ENCODE measurements around the gene CCDC178.

The CCDC178 gene

GRCh38 chr18:33239298-33239697 lies 201.2 kb downstream of the CCDC178 start:
- CTCF ChIA-PET, result interaction anchor here (0.7 kb wide), 1 partner anchor 9 kb away, joined by 3 read pairs; no protein-coding TSS in a partner anchor
- POLR2A ChIA-PET, result no interaction called here
- DNase-seq (ENCODE audit: extremely low spot score), result no peak
- no peak for TF ChIP-seq L3MBTL2 (conservative IDR thresholded peaks at IDR 0.05)
- no peak for TF ChIP-seq TARDBP (IDR thresholded peaks at IDR 0.05)
- TF ChIP-seq FOXK2 (IDR thresholded peaks at IDR 0.05), result no peak

- POLR2A ChIA-PET, result no interaction called here
Measured at GRCh38 chr18:33232318-33232626, 208.2 kb downstream of the CCDC178 start.

GRCh38 chr18:33231474-33232317 lies 208.8 kb downstream of the CCDC178 start:
- TF ChIP-seq SUZ12 (IDR thresholded peaks at IDR 0.05) (no peak), LEF1 (IDR thresholded peaks at IDR 0.05; ENCODE audit: borderline replicate concordance) (0 out of 2 replicates have a peak, but pooled peaks have one; percentile 19)
- POLR2A ChIA-PET, result no interaction called here

More at GRCh38 chr18:33232318-33232626, 208.2 kb downstream of the CCDC178 start:
- CTCF ChIA-PET, result interaction anchor here (0.5 to 2.2 kb wide), 34 partner anchors 9 to 1197 kb away, joined by 3 to 27 read pairs (median 4); no protein-coding TSS in a partner anchor
- TF ChIP-seq ARNT (IDR thresholded peaks at IDR 0.05) (no peak), L3MBTL2 (conservative IDR thresholded peaks at IDR 0.05) (no peak), SUZ12 (IDR thresholded peaks at IDR 0.05) (no peak), NFRKB (IDR thresholded peaks at IDR 0.05) (no peak), CTBP1 (IDR thresholded peaks at IDR 0.05; ENCODE audit: borderline replicate concordance) (no peak), ELF4 (IDR thresholded peaks at IDR 0.05) (no peak), FOXK2 (IDR thresholded peaks at IDR 0.05) (no peak), BHLHE40 (IDR thresholded peaks at IDR 0.05; ENCODE audit: borderline replicate concordance) (no peak), ZNF384 (IDR thresholded peaks at IDR 0.05) (no peak), SP1 (IDR thresholded peaks at IDR 0.05) (no peak), FOXA1 (IDR thresholded peaks at IDR 0.05) (no peak), HDGF (IDR thresholded peaks at IDR 0.05; ENCODE audit: borderline replicate concordance) (no peak), TARDBP (IDR thresholded peaks at IDR 0.05) (no peak), PKNOX1 (IDR thresholded peaks at IDR 0.05) (no peak), LEF1 (IDR thresholded peaks at IDR 0.05; ENCODE audit: borderline replicate concordance) (no peak), FOXM1 (IDR thresholded peaks at IDR 0.05; ENCODE audit: borderline replicate concordance) (no peak)
- DNase-seq (ENCODE audit: extremely low spot score), result no peak

GRCh38 chr18:33212363-33212762 lies 228.2 kb downstream of the CCDC178 start:
- POLR2A ChIA-PET, result interaction anchor here (0.7 kb wide), 1 partner anchor 10 kb away, joined by 3 read pairs; no protein-coding TSS in a partner anchor
- TF ChIP-seq BHLHE40 (IDR thresholded peaks at IDR 0.05; ENCODE audit: borderline replicate concordance) (no peak), PKNOX1 (IDR thresholded peaks at IDR 0.05) (no peak), FOXK2 (IDR thresholded peaks at IDR 0.05) (no peak), ZNF384 (IDR thresholded peaks at IDR 0.05) (no peak), FOXM1 (IDR thresholded peaks at IDR 0.05; ENCODE audit: borderline replicate concordance) (no peak), TARDBP (IDR thresholded peaks at IDR 0.05) (no peak), ELF4 (IDR thresholded peaks at IDR 0.05) (no peak), SUZ12 (IDR thresholded peaks at IDR 0.05) (no peak), ARNT (IDR thresholded peaks at IDR 0.05) (no peak), CTBP1 (IDR thresholded peaks at IDR 0.05; ENCODE audit: borderline replicate concordance) (no peak), NFRKB (IDR thresholded peaks at IDR 0.05) (no peak), HDGF (IDR thresholded peaks at IDR 0.05; ENCODE audit: borderline replicate concordance) (no peak), SP1 (IDR thresholded peaks at IDR 0.05) (no peak), FOXA1 (IDR thresholded peaks at IDR 0.05) (no peak), LEF1 (IDR thresholded peaks at IDR 0.05; ENCODE audit: borderline replicate concordance) (no peak)
- CTCF ChIA-PET, result interaction anchor here (0.5 to 3.3 kb wide), 8 partner anchors 8 to 506 kb away, joined by 3 to 25 read pairs (median 4); no protein-coding TSS in a partner anchor
- no peak for DNase-seq (ENCODE audit: extremely low spot score)

More at GRCh38 chr18:33231474-33232317, 208.8 kb downstream of the CCDC178 start:
- CTCF ChIA-PET, result interaction anchor here (0.5 to 2.2 kb wide), 40 partner anchors 9 to 1196 kb away, joined by 3 to 27 read pairs (median 4); no protein-coding TSS in a partner anchor
- peak; percentile 85 for DNase-seq (ENCODE audit: extremely low spot score)

GRCh38 chr18:33210575-33211189 lies 229.8 kb downstream of the CCDC178 start:
- ChIA-PET CTCF (interaction anchor here (0.6 to 1.7 kb wide), 11 partner anchors 9 to 551 kb away, joined by 3 to 15 read pairs (median 5); no protein-coding TSS in a partner anchor), POLR2A (no interaction called here)
- TF ChIP-seq HDGF (IDR thresholded peaks at IDR 0.05; ENCODE audit: borderline replicate concordance), result no peak
- TF ChIP-seq FOXM1 (IDR thresholded peaks at IDR 0.05; ENCODE audit: borderline replicate concordance), result no peak
- TF ChIP-seq CTBP1 (IDR thresholded peaks at IDR 0.05; ENCODE audit: borderline replicate concordance), result no peak
- TF ChIP-seq LEF1 (IDR thresholded peaks at IDR 0.05; ENCODE audit: borderline replicate concordance), result no peak
- TF ChIP-seq BHLHE40 (IDR thresholded peaks at IDR 0.05; ENCODE audit: borderline replicate concordance), result no peak
- no peak for TF ChIP-seq SUZ12 (IDR thresholded peaks at IDR 0.05)
- no peak for TF ChIP-seq FOXA1 (IDR thresholded peaks at IDR 0.05)
- no peak for TF ChIP-seq ZNF384 (IDR thresholded peaks at IDR 0.05)
- no peak for TF ChIP-seq NFRKB (IDR thresholded peaks at IDR 0.05)
- TF ChIP-seq SP1 (IDR thresholded peaks at IDR 0.05), result no peak
- no peak for TF ChIP-seq ELF4 (IDR thresholded peaks at IDR 0.05)
- no peak for TF ChIP-seq TARDBP (IDR thresholded peaks at IDR 0.05)
- TF ChIP-seq FOXK2 (IDR thresholded peaks at IDR 0.05), result no peak
- no peak for TF ChIP-seq ARNT (IDR thresholded peaks at IDR 0.05)
- TF ChIP-seq L3MBTL2 (conservative IDR thresholded peaks at IDR 0.05), result no peak
- no peak for TF ChIP-seq PKNOX1 (IDR thresholded peaks at IDR 0.05)
- DNase-seq (ENCODE audit: extremely low spot score), result peak; percentile 62

Data from HEK293T (cell line).